IMR-90 (cell line): Measurements from ENCODE around the gene FXR2. TPM values are rescaled to one million over a fixed set of nuclear protein-coding genes. Genes with fewer than 3 reads are reported as not detected.

ENCODE experiments used
- ATAC-seq: fragments of 200-7000 bp; cut with Tn5 transposase; 2 replicates; pipeline ENCODE4 v1.9.1; 2020; ENCODE audit warnings: low read depth, mild to moderate bottlenecking, moderate library complexity
- BruUV-seq: library from RNA; stranded (reverse); fragments of 400-500 nt; replicated peaks from 2 replicates; lab custom pipeline; 2021; lab: Mats Ljungman, UMichigan
- CTCF ChIA-PET: fragments of 300-600 bp; formaldehyde crosslinking; extraction: SDS; loops from one replicate; lab custom pipeline; 2021; ENCODE audit warnings: antibody characterized with exemption; lab: Yijun Ruan, JAX
- POLR2A ChIA-PET: fragments of 300-600 bp; sonication (Branson Sonifier 250); formaldehyde crosslinking; loops from one replicate; lab custom pipeline; 2022; ENCODE audit warnings: antibody characterized with exemption; ENCODE audit not compliant: unreplicated experiment; lab: Charles Lee
- DNase-seq: peaks from one replicate; pipeline ENCODE4 v3.0.0; 2013
- H2AFZ ChIP-seq: replicated peaks from 2 replicates; pipeline ENCODE3; 2013; ENCODE audit warnings: low read length, mild to moderate bottlenecking; ENCODE audit not compliant: poor library complexity
- H2AK5ac ChIP-seq: 2 replicates; pipeline ENCODE4 v1.6.1; 2013; ENCODE audit warnings: low read depth, low read length, inconsistent platforms
- H2AK9ac ChIP-seq: replicated peaks from 2 replicates; pipeline ENCODE3; 2013; ENCODE audit warnings: mild to moderate bottlenecking, low read depth, low read length, moderate library complexity; ENCODE audit not compliant: poor library complexity
- H2BK120ac ChIP-seq: 2 replicates; pipeline ENCODE4 v1.6.1; 2013; ENCODE audit warnings: low read depth, low read length, inconsistent platforms
- H2BK15ac ChIP-seq: 3 replicates; pipeline ENCODE4 v1.6.1; 2013; ENCODE audit warnings: low read depth, low read length, inconsistent platforms
- H2BK20ac ChIP-seq: 2 replicates; pipeline ENCODE4 v1.6.1; 2013; ENCODE audit warnings: low read depth, mild to moderate bottlenecking, inconsistent platforms, low read length, moderate library complexity
- H2BK5ac ChIP-seq: 2 replicates; pipeline ENCODE4 v1.6.1; 2013; ENCODE audit warnings: mild to moderate bottlenecking, low read depth, low read length, inconsistent platforms; ENCODE audit not compliant: poor library complexity, severe bottlenecking
- H3K14ac ChIP-seq: replicated peaks from 2 replicates; pipeline ENCODE4 v1.6.1; 2013; ENCODE audit warnings: low read depth, low read length, inconsistent platforms
- H3K18ac ChIP-seq: 2 replicates; pipeline ENCODE4 v1.6.1; 2013; ENCODE audit warnings: low read depth, low read length, control low read depth
- H3K23ac ChIP-seq: 2 replicates; pipeline ENCODE4 v1.6.1; 2013; ENCODE audit warnings: low read depth, low read length, inconsistent platforms
- H3K27ac ChIP-seq: 2 replicates; pipeline ENCODE4 v1.5.1; 2013; ENCODE audit warnings: mild to moderate bottlenecking, control low read depth, low read length; ENCODE audit not compliant: insufficient read depth
- H3K27me3 ChIP-seq: 2 replicates; pipeline ENCODE4 v1.6.1; 2013; ENCODE audit warnings: low read length; ENCODE audit not compliant: control insufficient read depth, insufficient read depth
- H3K36me3 ChIP-seq: 2 replicates; pipeline ENCODE4 v1.6.1; 2013; ENCODE audit warnings: low read length, mixed read lengths; ENCODE audit not compliant: control insufficient read depth, insufficient read depth
- H3K4ac ChIP-seq: 2 replicates; pipeline ENCODE4 v1.6.1; 2013; ENCODE audit warnings: low read depth, low read length, inconsistent platforms
- H3K4me1 ChIP-seq: 2 replicates; pipeline ENCODE4 v1.6.1; 2013; ENCODE audit warnings: low read length, mixed read lengths; ENCODE audit not compliant: control insufficient read depth, insufficient read depth
- H3K4me2 ChIP-seq: 2 replicates; pipeline ENCODE4 v1.6.1; 2013; ENCODE audit warnings: low read depth, mild to moderate bottlenecking, control low read depth, low read length, moderate library complexity
- H3K4me3 ChIP-seq: 2 replicates; pipeline ENCODE4 v1.5.1; 2013; ENCODE audit warnings: low read depth, mild to moderate bottlenecking, control low read depth, low read length, moderate library complexity; ENCODE audit not compliant: insufficient read depth
- H3K56ac ChIP-seq: 2 replicates; pipeline ENCODE4 v1.6.1; 2013; ENCODE audit warnings: low read length, inconsistent platforms; ENCODE audit not compliant: insufficient read depth; ENCODE audit errors: extremely low read depth
- H3K79me1 ChIP-seq, 2 experiments: 2 replicates each; pipeline ENCODE4 v1.6.1; 2013; ENCODE audit warnings: low read length in 2 of 2, inconsistent platforms in 1 of 2, low read depth in 1 of 2
- H3K9ac ChIP-seq: 2 replicates; pipeline ENCODE4 v1.6.1; 2013; ENCODE audit warnings: low read depth, low read length, control low read depth
- H3K9me1 ChIP-seq: 2 replicates; pipeline ENCODE4 v1.6.1; 2013; ENCODE audit warnings: low read length, inconsistent platforms; ENCODE audit not compliant: insufficient read depth
- H3K9me3 ChIP-seq: 2 replicates; pipeline ENCODE4 v1.6.1; 2013; ENCODE audit warnings: low read length; ENCODE audit not compliant: control insufficient read depth, insufficient read depth
- H4K20me1 ChIP-seq: 2 replicates; pipeline ENCODE4 v1.6.1; 2013; ENCODE audit warnings: low read length, inconsistent platforms; ENCODE audit not compliant: insufficient read depth
- H4K5ac ChIP-seq: 2 replicates; pipeline ENCODE4 v1.6.1; 2013; ENCODE audit warnings: mild to moderate bottlenecking, low read depth, low read length, control low read depth
- H4K8ac ChIP-seq, 2 experiments: 2 replicates each; pipeline ENCODE4 v1.6.1; 2013; ENCODE audit warnings: low read depth in 2 of 2, low read length in 2 of 2, control low read depth in 1 of 2, inconsistent platforms in 1 of 2
- H4K91ac ChIP-seq: 2 replicates; pipeline ENCODE4 v1.6.1; 2013; ENCODE audit warnings: low read depth, low read length, inconsistent platforms; ENCODE audit not compliant: insufficient read depth
- FOS ChIP-seq: fragments of 150-350 bp; IDR thresholded peaks from 2 replicates; pipeline ENCODE4 v1.6.1; 2016; ENCODE audit warnings: low read depth, low read length
- MAZ ChIP-seq: IDR thresholded peaks from 2 replicates; pipeline ENCODE4 v1.6.1; 2012; ENCODE audit warnings: low read depth, mild to moderate bottlenecking, low read length, improper control_type of control experiment, moderate library complexity, borderline replicate concordance
- NFE2L2 ChIP-seq: fragments of 150-350 bp; IDR thresholded peaks from 2 replicates; pipeline ENCODE4 v1.6.1; 2016; ENCODE audit warnings: low read depth, mild to moderate bottlenecking, low read length
- POLR2A ChIP-seq: IDR thresholded peaks from 2 replicates; pipeline ENCODE4 v1.6.1; 2012; ENCODE audit warnings: mild to moderate bottlenecking, low read depth, low read length
- RAD21 ChIP-seq: IDR thresholded peaks from 2 replicates; pipeline ENCODE4 v1.6.1; 2012; ENCODE audit warnings: low read length, improper control_type of control experiment
- WGBS, 2 experiments: methylation state at CpG; one replicate each; pipeline versions ENCODE4 v1.1.5 to v1.1.7; 2013; ENCODE audit warnings: missing lambda C conversion rate in 2 of 2; ENCODE audit not compliant: insufficient read length in 1 of 2; ENCODE audit errors: extremely low coverage in 2 of 2; 5-methylcytosine and 5-hydroxymethylcytosine counted together
- dilution Hi-C: fragments of 300-500 bp; cut with HindIII; formaldehyde crosslinking; loops from one replicate; pipeline ENCODE4 v1.14.3; 2018; ENCODE audit warnings: low sequenced_read_pairs; ENCODE audit not compliant: unreplicated experiment
- in situ Hi-C: fragments of 300-500 bp; cut with MboI; formaldehyde crosslinking; loops from 3 replicates; pipeline ENCODE4 v1.14.3; 2019; ENCODE audit warnings: low sequenced_read_pairs, inconsistent platforms, mixed read lengths
- intact Hi-C: fragments of 100-400 bp; cut with micrococcal nuclease; formaldehyde crosslinking; loops from 2 replicates; pipeline ENCODE4 v1.10.0; 2022
- polyA plus RNA-seq, 3 experiments: library from polyadenylated mRNA; depleted of rRNA; stranded (reverse); fragments of >200 nt; gene quantifications; 2 replicates each; pipeline ENCODE4 v1.2.3, GENCODE V29; 2012; ENCODE audit warnings: low replicate concordance in 1 of 3
- total RNA-seq: library from RNA; depleted of rRNA; stranded (reverse); fragments of >200 nt; gene quantifications from 2 replicates; pipeline ENCODE4 v1.2.3, GENCODE V29; 2012
- TF ChIP-seq, protein P1 (sequence below): conservative IDR thresholded peaks from 2 replicates; pipeline ENCODE4 v1.5.1; 2012; ENCODE audit warnings: mild to moderate bottlenecking, low read depth, low read length, improper control_type of control experiment

FXR2 gene
- total and polyA plus RNA-seq, 2 of the 4 experiments (the other 2 are of a cell fraction) = 39.1 to 55.9 TPM

DNA sequence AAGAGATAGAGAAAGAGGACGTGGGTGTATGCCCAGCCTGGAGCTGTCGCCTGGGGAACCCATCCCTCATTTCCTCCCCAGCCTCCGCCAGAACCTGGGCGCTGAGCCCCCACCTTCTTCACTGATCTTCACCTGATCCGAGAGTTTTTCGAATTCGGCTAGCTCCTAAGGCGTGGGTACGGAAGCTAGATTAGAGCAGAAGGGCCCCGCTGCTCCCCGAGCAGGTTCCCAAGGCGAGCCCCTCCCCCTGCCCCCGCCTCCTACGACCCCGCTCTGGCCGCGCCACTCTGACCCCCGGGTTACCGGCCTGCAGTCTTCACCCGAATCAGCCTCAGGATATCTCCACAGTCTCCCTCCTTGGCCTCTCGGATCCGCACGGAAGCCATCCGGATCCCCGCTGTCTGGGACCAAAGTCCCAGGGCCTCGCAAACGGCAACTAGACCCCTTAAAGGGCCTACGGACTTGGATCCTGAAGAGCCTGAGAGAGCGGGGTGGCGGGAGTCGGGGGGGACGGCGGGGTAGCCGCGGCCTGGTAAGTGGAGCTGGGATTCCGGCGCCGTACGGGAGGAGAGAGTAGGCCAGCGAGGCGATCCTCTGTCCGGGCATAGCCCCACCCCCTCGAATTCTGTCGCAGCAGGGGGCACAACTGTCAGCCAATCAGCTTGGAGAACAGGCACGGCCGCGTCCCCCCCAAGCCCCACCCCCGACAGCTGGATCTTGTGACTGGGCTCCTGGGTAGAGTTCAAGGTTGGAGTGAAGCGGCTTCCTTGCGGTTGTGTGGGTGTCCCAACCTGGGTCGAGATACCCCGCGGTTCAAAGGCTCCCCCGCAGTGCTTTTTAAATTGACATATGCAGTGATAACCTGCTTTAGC, 12.8 kb upstream of the FXR2 start, which contains the start of gene SAT2:
Gene SAT2 (minus strand): TSS at position 572 of the 872 bp plus-strand sequence. CDS start 186 bp downstream, at position 386.
- peak within 1 kb of the TSS; percentile 88 for H3K18ac ChIP-seq
- H2BK15ac ChIP-seq = no peak within 1 kb of the TSS; the same call in 2 of the 3 replicates
- TF ChIP-seq MAZ (peak; percentile 86; the same call in 1 of the 2 replicates), POLR2A (peak; percentile 85), RAD21 (no peak), NFE2L2 (no peak), FOS (no peak)
- TF ChIP-seq, protein P1, sequence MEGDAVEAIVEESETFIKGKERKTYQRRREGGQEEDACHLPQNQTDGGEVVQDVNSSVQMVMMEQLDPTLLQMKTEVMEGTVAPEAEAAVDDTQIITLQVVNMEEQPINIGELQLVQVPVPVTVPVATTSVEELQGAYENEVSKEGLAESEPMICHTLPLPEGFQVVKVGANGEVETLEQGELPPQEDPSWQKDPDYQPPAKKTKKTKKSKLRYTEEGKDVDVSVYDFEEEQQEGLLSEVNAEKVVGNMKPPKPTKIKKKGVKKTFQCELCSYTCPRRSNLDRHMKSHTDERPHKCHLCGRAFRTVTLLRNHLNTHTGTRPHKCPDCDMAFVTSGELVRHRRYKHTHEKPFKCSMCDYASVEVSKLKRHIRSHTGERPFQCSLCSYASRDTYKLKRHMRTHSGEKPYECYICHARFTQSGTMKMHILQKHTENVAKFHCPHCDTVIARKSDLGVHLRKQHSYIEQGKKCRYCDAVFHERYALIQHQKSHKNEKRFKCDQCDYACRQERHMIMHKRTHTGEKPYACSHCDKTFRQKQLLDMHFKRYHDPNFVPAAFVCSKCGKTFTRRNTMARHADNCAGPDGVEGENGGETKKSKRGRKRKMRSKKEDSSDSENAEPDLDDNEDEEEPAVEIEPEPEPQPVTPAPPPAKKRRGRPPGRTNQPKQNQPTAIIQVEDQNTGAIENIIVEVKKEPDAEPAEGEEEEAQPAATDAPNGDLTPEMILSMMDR = no peak
- 0% methylated on average over 2 of the region's 54 CpGs; no CpG with 5 or more reads in 1 of the 2 experiments for WGBS, 2 experiments
- in situ Hi-C loops (no loop called here), intact Hi-C loops (no loop called here), dilution Hi-C loops (no loop called here)
- peak within 1 kb of the TSS; percentile 86 for H3K4me3 ChIP-seq
- no peaks in the 10 kb centered on the region for H3K9me3 ChIP-seq
- H2BK120ac ChIP-seq = peak within 1 kb of the TSS; percentile 66
- ChIA-PET CTCF (interaction anchor here (0.7 to 1.6 kb wide), 4 partner anchors 13 to 60 kb away, joined by 3 to 14 read pairs (median 5); partner anchors contain the start of genes FXR2, TP53 and WRAP53), POLR2A (interaction anchor here (1.1 kb wide), 1 partner anchor 60 kb away, joined by 9 read pairs; the partner anchor contains the start of genes TP53 and WRAP53)
- 0 out of 2 replicates have a peak within 1 kb of the TSS, but pooled peaks have one; percentile 39 for H2BK20ac ChIP-seq
- peaks cover 4% of the 10 kb centered on the region; the same call in 1 of the 2 replicates for H3K4me1 ChIP-seq
- H3K4ac ChIP-seq = peak within 1 kb of the TSS; percentile 84
- DNase-seq (peak; percentile 94), ATAC-seq (peak; percentile 99)
- peak within 1 kb of the TSS; percentile 86 for H2BK5ac ChIP-seq
- peak within 1 kb of the TSS; percentile 85 for H2AFZ ChIP-seq
- H3K23ac ChIP-seq = peak within 1 kb of the TSS; percentile 61
- peaks cover 6 to 12% of the 10 kb centered on the region in 2 experiments for H3K79me1 ChIP-seq
- H3K9ac ChIP-seq = peak within 1 kb of the TSS; percentile 98
- H4K5ac ChIP-seq = peak within 1 kb of the TSS; percentile 80
- H3K56ac ChIP-seq = peak within 1 kb of the TSS; percentile 79
- no peaks in the 10 kb centered on the region for H4K20me1 ChIP-seq
- H2AK9ac ChIP-seq = peak within 1 kb of the TSS; percentile 8
- peak within 1 kb of the TSS; percentile 62 for H2AK5ac ChIP-seq
- H3K4me2 ChIP-seq = peak within 1 kb of the TSS; percentile 94
- peaks cover 4% of the 10 kb centered on the region for H3K36me3 ChIP-seq
- H3K27ac ChIP-seq = peak within 1 kb of the TSS; percentile 98
- peak within 1 kb of the TSS; percentile 37 to 84; a peak in 2 of 4 replicates for H4K8ac ChIP-seq
- H3K14ac ChIP-seq = peak within 1 kb of the TSS; percentile 86
- H4K91ac ChIP-seq = peak within 1 kb of the TSS; percentile 78
- TSS peak; percentile 92 for BruUV-seq
- H3K9me1 ChIP-seq = no peaks in the 10 kb centered on the region
- no peaks in the 10 kb centered on the region for H3K27me3 ChIP-seq
